ENCODE data around the gene TBX19. TPM values are rescaled to one million over a fixed set of nuclear protein-coding genes. Genes with fewer than 3 reads are reported as not detected.

The TBX19 gene
- total RNA-seq, 3 donors from 2014 or later (not counting 1 experiment from before 2014, with no cell fraction given): 5.2 to 7.2 (median 5.3) TPM

DNA sequence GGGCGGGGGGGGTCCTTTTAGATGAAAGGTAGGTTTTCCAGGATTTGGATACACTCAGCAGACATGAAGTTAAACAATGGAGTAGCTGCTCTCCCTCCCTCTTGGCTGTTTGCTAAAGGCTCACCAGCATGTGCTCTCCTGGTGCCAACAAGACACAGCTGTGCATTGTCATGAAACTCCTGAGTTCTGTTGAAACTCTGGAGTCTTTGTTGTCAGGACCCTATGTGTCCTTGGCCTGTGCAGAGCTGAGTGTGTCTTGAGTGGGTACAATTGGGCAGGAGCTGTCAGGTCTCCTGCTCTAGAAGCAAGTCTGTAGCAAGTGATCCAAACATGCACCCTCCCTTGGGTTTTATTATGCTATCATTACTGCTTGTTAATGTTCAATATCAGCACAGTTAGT lies 12.7 kb downstream of the TBX19 start:
- H3K4me3 ChIP-seq (ENCODE audit: low read length): no peak overlapping the region
- no peaks in the 10 kb centered on the region for H3K27me3 ChIP-seq (ENCODE audit: control insufficient read depth, insufficient read depth, low read length)
- no peak overlapping the region for H3K27ac ChIP-seq (ENCODE audit: low read length)
- TF ChIP-seq CTCF (IDR thresholded peaks at IDR 0.05): no peak
- H3K9me3 ChIP-seq (ENCODE audit: control insufficient read depth, insufficient read depth, low read length): no peaks in the 10 kb centered on the region
- 100% methylated on average over 1 of the region's 1 CpG for WGBS (ENCODE audit: insufficient coverage)
- H3K36me3 ChIP-seq (ENCODE audit: control insufficient read depth, insufficient read depth, low read length): no peaks in the 10 kb centered on the region
- ATAC-seq: no peak
- H3K9me3 Mint-ChIP-seq: no peaks in the 10 kb centered on the region
- H3K27me3 Mint-ChIP-seq (ENCODE audit: low read depth in 2 of 2): no peaks in the 10 kb centered on the region
- H3K4me1 Mint-ChIP-seq: no peaks in the 10 kb centered on the region
- H3K36me3 Mint-ChIP-seq: no peaks in the 10 kb centered on the region
- H3K27ac Mint-ChIP-seq: no peak overlapping the region
- H3K4me3 Mint-ChIP-seq: no peak overlapping the region
- no peak for DNase-seq
- intact Hi-C loops (cut with micrococcal nuclease): no loop called here
- H3K4me1 ChIP-seq (ENCODE audit: control insufficient read depth, insufficient read depth, low read length): no peaks in the 10 kb centered on the region

- 92% methylated on average over 7 of the region's 8 CpGs for WGBS (ENCODE audit: insufficient coverage)
- H3K4me1 Mint-ChIP-seq: no peaks in the 10 kb centered on the region
- no peaks in the 10 kb centered on the region for H3K36me3 Mint-ChIP-seq
- intact Hi-C loops (cut with micrococcal nuclease): no loop called here
- H3K27me3 Mint-ChIP-seq (ENCODE audit: low read depth in 2 of 2): no peaks in the 10 kb centered on the region
- no peaks in the 10 kb centered on the region for H3K4me1 ChIP-seq (ENCODE audit: control insufficient read depth, insufficient read depth, low read length)
- no peak overlapping the region for H3K27ac ChIP-seq (ENCODE audit: low read length)
- H3K27me3 ChIP-seq (ENCODE audit: control insufficient read depth, insufficient read depth, low read length): no peaks in the 10 kb centered on the region
- no peaks in the 10 kb centered on the region for H3K9me3 Mint-ChIP-seq
- no peak overlapping the region for H3K4me3 Mint-ChIP-seq
- ATAC-seq: no peak
- no peak for TF ChIP-seq CTCF (IDR thresholded peaks at IDR 0.05)
- no peak overlapping the region for H3K27ac Mint-ChIP-seq
- DNase-seq: no peak
- no peaks in the 10 kb centered on the region for H3K9me3 ChIP-seq (ENCODE audit: control insufficient read depth, insufficient read depth, low read length)
- H3K4me3 ChIP-seq (ENCODE audit: low read length): no peak overlapping the region
- no peaks in the 10 kb centered on the region for H3K36me3 ChIP-seq (ENCODE audit: control insufficient read depth, insufficient read depth, low read length)
Observed at GRCh38 chr1:168295411-168296114, 14.9 kb downstream of the TBX19 start.

DNA sequence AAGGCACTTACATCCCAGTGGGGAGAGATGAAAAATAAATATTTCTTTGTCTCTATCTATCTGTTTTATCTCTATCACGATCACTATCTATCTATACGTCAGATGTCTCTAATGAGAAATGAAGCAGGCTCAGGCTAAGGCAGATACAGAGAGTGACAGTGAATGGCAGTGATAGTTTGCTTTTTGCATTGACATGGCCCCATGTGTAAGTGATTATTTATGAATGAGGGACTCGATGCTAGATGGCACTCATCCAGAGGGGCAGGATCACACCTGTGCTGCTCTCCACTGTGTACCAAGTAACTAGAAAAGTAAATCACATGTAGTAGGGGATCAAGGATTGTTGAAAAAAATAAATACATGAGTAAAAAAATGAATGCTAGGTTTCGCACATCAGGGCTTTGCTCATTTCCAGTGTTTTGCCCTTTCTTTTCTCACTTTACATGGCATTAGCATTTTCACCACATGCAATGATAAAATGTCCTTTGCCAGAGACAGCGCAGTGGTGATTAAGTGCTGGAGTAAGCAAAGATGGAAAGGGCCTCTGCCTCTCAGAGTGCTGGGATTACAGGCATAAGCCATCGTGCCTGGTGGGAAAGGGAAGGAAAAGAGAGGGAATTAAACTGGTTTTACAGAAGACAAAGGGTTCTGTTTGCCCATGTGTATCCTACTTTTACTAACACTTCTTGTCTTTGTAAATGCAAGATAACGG lies 16.5 kb downstream of the TBX19 start:
- ATAC-seq (no peak), DNase-seq (no peak)
- Mint-ChIP-seq H3K27ac (no peak overlapping the region), H3K4me3 (no peak overlapping the region), H3K27me3 (ENCODE audit: low read depth in 2 of 2) (no peaks in the 10 kb centered on the region), H3K9me3 (no peaks in the 10 kb centered on the region), H3K36me3 (no peaks in the 10 kb centered on the region), H3K4me1 (no peaks in the 10 kb centered on the region)
- intact Hi-C loops (cut with micrococcal nuclease): no loop called here
- no peak for TF ChIP-seq CTCF (IDR thresholded peaks at IDR 0.05)
- Histone ChIP-seq H3K4me3 (ENCODE audit: low read length) (no peak overlapping the region), H3K27ac (ENCODE audit: low read length) (no peak overlapping the region), H3K27me3 (ENCODE audit: control insufficient read depth, insufficient read depth, low read length) (no peaks in the 10 kb centered on the region), H3K9me3 (ENCODE audit: control insufficient read depth, insufficient read depth, low read length) (no peaks in the 10 kb centered on the region), H3K36me3 (ENCODE audit: control insufficient read depth, insufficient read depth, low read length) (no peaks in the 10 kb centered on the region), H3K4me1 (ENCODE audit: control insufficient read depth, insufficient read depth, low read length) (no peaks in the 10 kb centered on the region)
- 94% methylated on average over 3 of the region's 7 CpGs for WGBS (ENCODE audit: insufficient coverage)

Measured in natural killer cell (primary cell).